Type B pancreatic cell (in vitro differentiated cells): ENCODE data around the gene GOLGA8R. TPM values are rescaled to one million over a fixed set of nuclear protein-coding genes. Genes with fewer than 3 reads are reported as not detected.
"Not testable (repeated sequence)": the region's sequence is repeated elsewhere in the genome, so short reads cannot be mapped to it uniquely, and the experiment has no call there.

ENCODE experiments used
- DNase-seq: peaks from one replicate; pipeline ENCODE4 v3.0.0; 2021; ENCODE audit warnings: mixed read lengths; ENCODE audit not compliant: unreplicated experiment; ENCODE audit errors: extremely low spot score
- H3K27ac Mint-ChIP-seq: 2 replicates; pipeline ENCODE4 v1.8.0; 2021; ENCODE audit warnings: mild to moderate bottlenecking, mixed read lengths
- H3K27me3 Mint-ChIP-seq: 2 replicates; pipeline ENCODE4 v1.8.0; 2021; ENCODE audit warnings: mixed read lengths
- H3K36me3 Mint-ChIP-seq: 2 replicates; pipeline ENCODE4 v1.8.0; 2021; ENCODE audit warnings: mixed read lengths
- H3K4me1 Mint-ChIP-seq: one replicate; pipeline ENCODE4 v1.8.0; 2021; ENCODE audit warnings: mixed read lengths; ENCODE audit not compliant: unreplicated experiment
- H3K4me3 Mint-ChIP-seq: 2 replicates; pipeline ENCODE4 v1.8.0; 2021; ENCODE audit warnings: mild to moderate bottlenecking, mixed read lengths
- H3K9me3 Mint-ChIP-seq: 2 replicates; pipeline ENCODE4 v1.8.0; 2021; ENCODE audit warnings: mixed read lengths
- total RNA-seq: library from RNA; stranded (reverse); gene quantifications from 2 replicates; pipeline ENCODE4 v1.2.1, GENCODE V29; 2021; ENCODE audit warnings: low replicate concordance

Gene GOLGA8R
- total RNA-seq, 1 donor from 2014 or later = 1.8 TPM

- not testable (repeated sequence) for DNase-seq, H3K36me3 Mint-ChIP-seq, H3K9me3 Mint-ChIP-seq, H3K27ac Mint-ChIP-seq, H3K4me1 Mint-ChIP-seq, H3K4me3 Mint-ChIP-seq, H3K27me3 Mint-ChIP-seq
These were observed 37.0 kb downstream of the GOLGA8R start for GRCh38 chr15:30377082-30377413.

GRCh38 chr15:30376375-30377081, 37.5 kb downstream of the GOLGA8R start:
- not testable (repeated sequence) for H3K4me1 Mint-ChIP-seq, H3K36me3 Mint-ChIP-seq, H3K4me3 Mint-ChIP-seq, H3K27me3 Mint-ChIP-seq, H3K27ac Mint-ChIP-seq, DNase-seq, H3K9me3 Mint-ChIP-seq

GRCh38 chr15:30375872-30376271, 38.2 kb downstream of the GOLGA8R start:
- H3K27ac Mint-ChIP-seq, H3K27me3 Mint-ChIP-seq, H3K9me3 Mint-ChIP-seq, H3K4me1 Mint-ChIP-seq, H3K4me3 Mint-ChIP-seq, H3K36me3 Mint-ChIP-seq: not testable (repeated sequence)
- DNase-seq = peak; percentile 13

GRCh38 chr15:30374862-30375261, 39.2 kb downstream of the GOLGA8R start:
- not testable (repeated sequence) for H3K4me3 Mint-ChIP-seq, H3K36me3 Mint-ChIP-seq, H3K27ac Mint-ChIP-seq, H3K4me1 Mint-ChIP-seq, H3K9me3 Mint-ChIP-seq, H3K27me3 Mint-ChIP-seq
- DNase-seq = peak; percentile 36

GRCh38 chr15:30368271-30368670, 45.8 kb downstream of the GOLGA8R start:
- not testable (repeated sequence) for H3K9me3 Mint-ChIP-seq, H3K4me3 Mint-ChIP-seq, H3K27ac Mint-ChIP-seq, DNase-seq, H3K27me3 Mint-ChIP-seq, H3K4me1 Mint-ChIP-seq, H3K36me3 Mint-ChIP-seq

GRCh38 chr15:30367246-30367645, 46.8 kb downstream of the GOLGA8R start:
- H3K27ac Mint-ChIP-seq, H3K4me3 Mint-ChIP-seq, H3K27me3 Mint-ChIP-seq, H3K36me3 Mint-ChIP-seq, H3K4me1 Mint-ChIP-seq, H3K9me3 Mint-ChIP-seq: not testable (repeated sequence)
- DNase-seq = peak; percentile 68

- H3K27me3 Mint-ChIP-seq, H3K4me3 Mint-ChIP-seq, H3K9me3 Mint-ChIP-seq, H3K27ac Mint-ChIP-seq, H3K4me1 Mint-ChIP-seq, H3K36me3 Mint-ChIP-seq, DNase-seq: not testable (repeated sequence)
These were observed 52.7 kb downstream of the GOLGA8R start for GRCh38 chr15:30361404-30361803.

- not testable (repeated sequence) for H3K27ac Mint-ChIP-seq, DNase-seq, H3K9me3 Mint-ChIP-seq, H3K4me1 Mint-ChIP-seq, H3K27me3 Mint-ChIP-seq, H3K36me3 Mint-ChIP-seq, H3K4me3 Mint-ChIP-seq
These were observed 53.1 kb downstream of the GOLGA8R start for GRCh38 chr15:30360990-30361389.

- not testable (repeated sequence) for DNase-seq, H3K4me3 Mint-ChIP-seq, H3K4me1 Mint-ChIP-seq, H3K27ac Mint-ChIP-seq, H3K27me3 Mint-ChIP-seq, H3K36me3 Mint-ChIP-seq, H3K9me3 Mint-ChIP-seq
These were observed 59.0 kb downstream of the GOLGA8R start for GRCh38 chr15:30355043-30355442.

Other genes starting within 250 kb of the GOLGA8R start
- gene CHRFAM7A, start 20.7 kb downstream of the GOLGA8R start, total RNA-seq = 0.55 and 3.8 TPM in 2 replicates
- 0.89 TPM in 1 of 2 replicates, not detected in the other for gene GOLGA8Q, start 137.8 kb upstream of the GOLGA8R start, total RNA-seq
- gene GOLGA8H, start 189.8 kb upstream of the GOLGA8R start, total RNA-seq = 0.77 TPM in 1 of 2 replicates, not detected in the other